NT2/D1 (cell line): ENCODE results near the gene TMEM132D.

ENCODE experiments used
- SUZ12 ChIP-seq: IDR thresholded peaks from 2 replicates; pipeline ENCODE4 v1.6.1; 2011; ENCODE audit not compliant: insufficient read length, insufficient read depth; ENCODE audit errors: extremely low read depth
- ZNF274 ChIP-seq: IDR thresholded peaks from 2 replicates; pipeline ENCODE4 v1.6.1; 2011; ENCODE audit warnings: mild to moderate bottlenecking, low read depth, low read length

DNA sequence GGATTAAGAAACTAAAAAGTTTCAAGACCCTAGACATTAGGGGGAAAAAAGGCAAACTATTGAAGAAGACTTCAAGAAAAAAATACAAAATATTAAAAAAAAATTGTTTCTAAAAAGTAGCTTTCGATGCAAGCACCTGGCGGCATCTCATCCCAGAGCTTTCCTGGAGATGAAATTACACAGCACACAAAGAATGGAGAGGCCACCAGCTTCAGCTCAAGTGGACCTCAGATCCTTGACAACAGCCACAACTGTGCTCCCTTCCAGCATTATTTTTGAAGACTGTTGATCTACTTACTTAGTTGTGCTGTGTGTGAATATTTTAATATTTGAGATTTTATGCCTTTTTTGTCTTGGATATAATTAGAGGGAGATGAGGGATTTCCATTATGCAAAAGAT lies 571.5 kb downstream of the TMEM132D start:
- TF ChIP-seq ZNF274 (no peak), SUZ12 (no peak)
